ENCODE data around the gene WFIKKN1. TPM values are rescaled to one million over a fixed set of nuclear protein-coding genes. Genes with fewer than 3 reads are reported as not detected.

Gene WFIKKN1
- total and polyA plus RNA-seq, 2 of the 13 experiments (the other 11 are each of a cell fraction or from before 2014, with no cell fraction given): 1.7 to 4.9 TPM

DNA sequence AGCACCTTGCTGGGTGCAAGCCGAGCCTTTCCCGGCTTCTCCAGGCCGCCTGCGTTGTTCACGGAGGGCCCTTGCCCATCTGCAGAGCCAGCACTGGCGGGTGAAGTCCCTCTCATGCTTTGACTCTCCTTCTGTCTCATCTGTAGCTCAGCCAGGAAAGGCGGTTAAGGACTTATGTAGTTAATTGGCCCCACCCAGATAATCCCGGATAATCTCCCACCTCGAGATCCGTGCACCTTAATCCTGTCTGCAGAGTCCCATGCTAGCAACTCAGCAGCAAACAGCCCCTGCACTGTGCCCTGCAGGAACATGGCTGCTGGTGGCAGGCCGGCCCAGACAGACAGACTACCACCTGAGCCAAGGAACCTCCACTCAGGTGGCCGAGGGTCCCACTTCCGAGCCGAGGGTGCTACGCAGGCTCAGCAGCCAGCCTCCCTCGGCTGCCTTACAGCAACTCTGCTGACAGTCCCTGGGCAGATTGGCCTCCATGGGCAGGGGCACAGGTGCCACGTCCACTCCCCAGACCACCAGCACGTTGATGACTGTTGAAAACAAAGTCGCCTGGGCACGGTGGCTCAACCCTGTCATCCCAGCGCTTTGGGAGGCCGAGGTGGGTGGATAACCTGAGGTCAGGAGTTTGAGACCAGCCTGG lies 24.0 kb upstream of the WFIKKN1 start (continued):
- TF ChIP-seq RXRB (CRISPR knock-in tag; IDR thresholded peaks at IDR 0.05; ENCODE audit: borderline replicate concordance) (no peak), HNRNPL (IDR thresholded peaks at IDR 0.05; ENCODE audit: low read depth, low read length) (no peak), ZNF430 (CRISPR knock-in tag; IDR thresholded peaks at IDR 0.05) (no peak), NFYC (CRISPR knock-in tag; IDR thresholded peaks at IDR 0.05) (no peak)

DNA sequence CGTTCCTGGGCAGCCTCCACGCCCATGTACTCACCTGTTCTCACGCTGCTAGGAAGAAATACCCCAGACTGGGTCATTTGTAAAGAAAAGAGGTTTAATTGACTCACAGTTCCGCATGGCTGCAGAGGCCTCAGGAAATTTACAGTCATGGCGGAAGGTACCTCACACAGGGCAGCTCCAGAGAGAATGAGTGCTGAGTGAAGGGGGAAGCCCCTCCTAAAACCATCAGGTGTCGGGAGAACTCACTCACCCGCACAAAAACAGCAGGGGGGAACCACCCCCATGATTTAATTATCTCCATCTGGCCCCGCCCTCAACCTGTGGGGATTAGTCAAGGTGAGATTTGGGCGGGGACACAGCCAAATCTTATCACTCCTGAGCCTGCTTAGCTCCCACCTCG lies 22.8 kb upstream of the WFIKKN1 start:
- Histone ChIP-seq H3K4me1 (ENCODE audit: insufficient read depth, low read length) (peaks cover 17% of the 10 kb centered on the region), H4K20me1 (ENCODE audit: insufficient read depth, low read length) (no peaks in the 10 kb centered on the region), H3K27ac (ENCODE audit: extremely low read length, insufficient read depth, low read length) (no peak overlapping the region), H3K9ac (ENCODE audit: insufficient read depth, low read depth, low read length) (no peak overlapping the region), H3K27me3 (ENCODE audit: control insufficient read depth in 1 of 2, insufficient read depth in 2 of 2, low read length in 2 of 2) (no peaks in the 10 kb centered on the region), H3K4me2 (ENCODE audit: low read depth, low read length) (no peak overlapping the region), H3K79me2 (ENCODE audit: insufficient read depth, low read length) (peaks cover 8% of the 10 kb centered on the region), H3K4me3 (replicated peaks in 1 of 3; ENCODE audit: insufficient read depth in 1 of 3, low read depth in 2 of 3, low read length in 3 of 3) (no peak overlapping the region), H2AFZ (ENCODE audit: low read length) (no peak overlapping the region), H3K36me3 (replicated peaks in 1 of 2; ENCODE audit: control insufficient read depth in 1 of 2, insufficient read depth in 2 of 2, low read length in 2 of 2) (0 out of 5 replicates have a peak, but pooled peaks cover 0 to 3% of the 10 kb centered on the region in 2 experiments), H3K9me3 (ENCODE audit: low read length) (no peaks in the 10 kb centered on the region)
- in situ Hi-C loops (cut with HindIII; ENCODE audit: extremely low pct_ligation_motif_present, low pct_unique_long_range_greater_than_20kb) (no loop called here), intact Hi-C loops (cut with micrococcal nuclease; ENCODE audit: unreplicated experiment) (no loop called here)
- ATAC-seq (no peak), DNase-seq (ENCODE audit: low spot score) (no peak), FAIRE-seq (no peak)
- TF ChIP-seq ZNF709 (CRISPR knock-in tag; IDR thresholded peaks at IDR 0.05) (no peak), NFATC3 (CRISPR knock-in tag; IDR thresholded peaks at IDR 0.05) (no peak), ZNF335 (CRISPR knock-in tag; IDR thresholded peaks at IDR 0.05) (no peak), ZNF724P (CRISPR knock-in tag; IDR thresholded peaks at IDR 0.05; ENCODE audit: borderline replicate concordance) (no peak), ZKSCAN8 (CRISPR knock-in tag; IDR thresholded peaks at IDR 0.05; ENCODE audit: borderline replicate concordance) (no peak), ZNF264 (CRISPR knock-in tag; IDR thresholded peaks at IDR 0.05) (no peak)
- TF ChIP-seq, protein P1, sequence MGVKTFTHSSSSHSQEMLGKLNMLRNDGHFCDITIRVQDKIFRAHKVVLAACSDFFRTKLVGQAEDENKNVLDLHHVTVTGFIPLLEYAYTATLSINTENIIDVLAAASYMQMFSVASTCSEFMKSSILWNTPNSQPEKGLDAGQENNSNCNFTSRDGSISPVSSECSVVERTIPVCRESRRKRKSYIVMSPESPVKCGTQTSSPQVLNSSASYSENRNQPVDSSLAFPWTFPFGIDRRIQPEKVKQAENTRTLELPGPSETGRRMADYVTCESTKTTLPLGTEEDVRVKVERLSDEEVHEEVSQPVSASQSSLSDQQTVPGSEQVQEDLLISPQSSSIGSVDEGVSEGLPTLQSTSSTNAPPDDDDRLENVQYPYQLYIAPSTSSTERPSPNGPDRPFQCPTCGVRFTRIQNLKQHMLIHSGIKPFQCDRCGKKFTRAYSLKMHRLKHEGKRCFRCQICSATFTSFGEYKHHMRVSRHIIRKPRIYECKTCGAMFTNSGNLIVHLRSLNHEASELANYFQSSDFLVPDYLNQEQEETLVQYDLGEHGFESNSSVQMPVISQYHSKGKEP (CRISPR knock-in tag; IDR thresholded peaks at IDR 0.05): no peak
- ChIA-PET POLR2A (no interaction called here), CTCF (ENCODE audit: low intra/inter-chr PET ratio, low total read pairs) (interaction anchor here (1.1 kb wide), 1 partner anchor 29 kb away, joined by 3 read pairs; no protein-coding TSS in a partner anchor)
- 91% methylated on average over 10 of the region's 10 CpGs for WGBS (ENCODE audit: low lambda C conversion rate)
- BruUV-seq (replicated peaks): no TSS peak
